DOHH2 (cell line): ENCODE results near the gene ITPKB.

Source experiments
- CTCF ChIP-seq: fragments of 200-600 bp; sonication (generic); IDR thresholded peaks from one replicate; pipeline ENCODE4 v1.5.1; 2014; ENCODE audit warnings: antibody characterized with exemption, mild to moderate bottlenecking, low read depth, low read length; ENCODE audit not compliant: poor library complexity, severe bottlenecking
- EZH2phosphoT487 ChIP-seq: fragments of 200-600 bp; sonication (generic); IDR thresholded peaks from 2 replicates; pipeline ENCODE4 v1.6.1; 2017; ENCODE audit warnings: borderline replicate concordance, mild to moderate bottlenecking, antibody characterized with exemption, low read length, moderate library complexity, mixed read lengths

GRCh38 chr1:226786550-226786949 is 47.5 kb upstream of the ITPKB start:
- TF ChIP-seq CTCF (no peak), EZH2phosphoT487 (no peak)
